ENCODE results near the gene MCUR1.

The MCUR1 gene

GRCh38 chr6:13763740-13764381, 50.5 kb downstream of the MCUR1 start:
- in situ Hi-C loops (cut with HindIII; ENCODE audit: low pct_unique_long_range_greater_than_20kb, low sequenced_read_pairs): no loop called here
- TF ChIP-seq JUND (IDR thresholded peaks at IDR 0.05; ENCODE audit: low read depth): no peak
- DNase-seq (ENCODE audit: low read depth in 1 of 2, low spot score in 1 of 2): no peak

DNA sequence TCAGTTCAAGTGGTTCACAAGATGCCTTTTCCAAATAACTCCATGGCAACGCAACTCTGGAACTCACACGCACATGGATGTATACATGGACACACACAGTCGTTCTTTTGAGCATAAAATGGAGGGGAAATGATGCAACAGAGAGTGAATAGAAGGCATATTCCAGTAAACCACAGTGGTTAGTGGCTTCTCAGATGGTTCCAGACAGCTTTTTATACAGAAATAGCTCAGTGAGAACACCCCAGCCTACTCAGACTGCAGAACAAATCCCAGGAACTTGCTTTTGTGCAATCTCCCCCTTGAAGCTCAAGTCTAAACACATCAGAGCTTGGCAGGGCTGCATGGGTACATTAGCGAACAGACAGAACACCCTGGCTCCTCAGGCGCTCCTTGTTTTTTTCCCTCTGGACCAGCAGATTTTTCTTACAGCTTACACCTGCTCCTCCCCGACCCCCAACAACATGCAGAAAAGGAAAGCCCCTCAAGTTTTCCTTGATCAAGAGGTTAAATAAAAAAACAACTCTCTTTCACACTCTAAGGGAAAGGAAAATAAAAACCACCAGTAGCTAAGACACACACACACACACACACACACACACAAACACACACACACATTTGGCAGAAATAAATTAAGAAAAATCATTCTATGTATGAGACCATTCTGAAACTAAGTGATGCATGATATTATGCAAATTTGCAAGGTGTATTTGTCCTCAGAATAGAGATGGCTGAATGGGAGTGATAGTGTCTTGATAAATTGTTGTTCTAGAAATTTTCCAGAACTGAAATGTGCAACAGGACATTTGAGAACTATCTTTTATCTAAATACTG, 51.5 kb downstream of the MCUR1 start:
- in situ Hi-C loops (cut with HindIII; ENCODE audit: low pct_unique_long_range_greater_than_20kb, low sequenced_read_pairs): no loop called here
- no peak for DNase-seq (ENCODE audit: low read depth in 1 of 2, low spot score in 1 of 2)
- no peak for TF ChIP-seq JUND (IDR thresholded peaks at IDR 0.05; ENCODE audit: low read depth)

DNA sequence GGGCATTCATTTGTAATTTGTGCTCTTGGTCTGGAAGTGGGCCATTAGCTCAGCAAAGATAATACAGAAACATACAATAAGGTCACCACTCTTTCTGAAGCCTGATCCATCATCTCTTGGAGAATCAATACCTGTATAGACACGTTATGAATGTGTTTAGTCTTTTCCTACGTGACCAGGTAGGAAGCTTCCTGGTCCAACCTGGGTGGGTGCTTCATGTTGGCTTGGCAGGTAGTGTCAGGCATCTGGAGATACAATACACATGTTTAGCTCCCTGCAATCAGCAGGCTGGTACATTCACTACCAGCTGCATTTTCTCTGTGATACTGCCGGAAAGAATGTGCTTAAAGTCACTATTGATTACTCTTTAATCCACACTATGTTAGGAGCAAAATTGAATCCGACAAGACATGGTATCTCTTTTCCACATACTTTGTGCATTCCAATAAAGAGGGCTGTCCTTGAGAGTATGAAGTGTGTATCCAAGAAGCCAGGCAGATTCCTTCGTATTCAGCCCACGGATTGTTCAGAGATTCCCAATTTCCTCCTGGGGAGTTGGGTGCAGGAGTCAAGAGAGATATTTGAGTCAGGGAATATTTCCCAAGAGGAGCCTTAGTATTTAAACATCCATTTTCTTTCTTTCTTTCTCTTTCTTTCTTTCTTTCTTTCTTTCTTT, 52.9 kb downstream of the MCUR1 start:
- in situ Hi-C loops (cut with HindIII; ENCODE audit: low pct_unique_long_range_greater_than_20kb, low sequenced_read_pairs): no loop called here
- no peak for DNase-seq (ENCODE audit: low read depth in 1 of 2, low spot score in 1 of 2)
- TF ChIP-seq JUND (IDR thresholded peaks at IDR 0.05; ENCODE audit: low read depth): no peak

- TF ChIP-seq JUND (IDR thresholded peaks at IDR 0.05; ENCODE audit: low read depth): no peak
- no peak for DNase-seq (ENCODE audit: low read depth in 1 of 2, low spot score in 1 of 2)
- in situ Hi-C loops (cut with HindIII; ENCODE audit: low pct_unique_long_range_greater_than_20kb, low sequenced_read_pairs): no loop called here
These were observed 53.8 kb downstream of the MCUR1 start for GRCh38 chr6:13760307-13761304.

GRCh38 chr6:13759025-13759424, 55.3 kb downstream of the MCUR1 start:
- no peak for DNase-seq (ENCODE audit: low read depth in 1 of 2, low spot score in 1 of 2)
- in situ Hi-C loops (cut with HindIII; ENCODE audit: low pct_unique_long_range_greater_than_20kb, low sequenced_read_pairs): no loop called here
- no peak for TF ChIP-seq JUND (IDR thresholded peaks at IDR 0.05; ENCODE audit: low read depth)

GRCh38 chr6:13754644-13755043, 59.7 kb downstream of the MCUR1 start:
- in situ Hi-C loops (cut with HindIII; ENCODE audit: low pct_unique_long_range_greater_than_20kb, low sequenced_read_pairs): no loop called here
- DNase-seq (ENCODE audit: low read depth in 1 of 2, low spot score in 1 of 2): no peak
- TF ChIP-seq JUND (IDR thresholded peaks at IDR 0.05; ENCODE audit: low read depth): no peak

- in situ Hi-C loops (cut with HindIII; ENCODE audit: low pct_unique_long_range_greater_than_20kb, low sequenced_read_pairs): no loop called here
- no peak for DNase-seq (ENCODE audit: low read depth in 1 of 2, low spot score in 1 of 2)
- TF ChIP-seq JUND (IDR thresholded peaks at IDR 0.05; ENCODE audit: low read depth): no peak
These were observed 70.6 kb downstream of the MCUR1 start for GRCh38 chr6:13743736-13744127.

GRCh38 chr6:13742961-13743735, 71.2 kb downstream of the MCUR1 start:
- no peak for TF ChIP-seq JUND (IDR thresholded peaks at IDR 0.05; ENCODE audit: low read depth)
- in situ Hi-C loops (cut with HindIII; ENCODE audit: low pct_unique_long_range_greater_than_20kb, low sequenced_read_pairs): no loop called here
- no peak for DNase-seq (ENCODE audit: low read depth in 1 of 2, low spot score in 1 of 2)

GRCh38 chr6:13741365-13741764, 73.0 kb downstream of the MCUR1 start:
- no peak for TF ChIP-seq JUND (IDR thresholded peaks at IDR 0.05; ENCODE audit: low read depth)
- in situ Hi-C loops (cut with HindIII; ENCODE audit: low pct_unique_long_range_greater_than_20kb, low sequenced_read_pairs): no loop called here
- DNase-seq (ENCODE audit: low read depth in 1 of 2, low spot score in 1 of 2): no peak

Measured in T47D (cell line).